CD1c-positive myeloid dendritic cell (primary cell): ENCODE results near the gene THSD7A.
A peak's percentile ranks its signal among the peaks of the same experiment; 100 is the strongest.
"Not testable (repeated sequence)": the region's sequence is repeated elsewhere in the genome, so short reads cannot be mapped to it uniquely, and the experiment has no call there.

Source experiments
- DNase-seq: peaks from one replicate; pipeline ENCODE4 v3.0.0-alpha.2; 2016; ENCODE audit errors: extremely low spot score

Gene THSD7A

GRCh38 chr7:11521964-11522499 is 310.0 kb downstream of the THSD7A start:
- DNase-seq = not testable (repeated sequence)

- DNase-seq = no peak
These were observed 314.1 kb downstream of the THSD7A start for GRCh38 chr7:11517853-11518252.

GRCh38 chr7:11516328-11516727 is 315.7 kb downstream of the THSD7A start:
- no peak for DNase-seq

- no peak for DNase-seq
These were observed 318.5 kb downstream of the THSD7A start for GRCh38 chr7:11513460-11513859.

GRCh38 chr7:11507929-11508328 is 324.1 kb downstream of the THSD7A start:
- no peak for DNase-seq

- no peak for DNase-seq
These were observed 325.6 kb downstream of the THSD7A start for GRCh38 chr7:11506417-11506816.

GRCh38 chr7:11505471-11505985 is 326.5 kb downstream of the THSD7A start:
- no peak for DNase-seq

- DNase-seq = peak; percentile 48
These were observed 339.7 kb downstream of the THSD7A start for GRCh38 chr7:11492307-11492706.

- no peak for DNase-seq
These were observed 340.2 kb downstream of the THSD7A start for GRCh38 chr7:11491811-11492210.

GRCh38 chr7:11489280-11489679 is 342.7 kb downstream of the THSD7A start:
- no peak for DNase-seq

- DNase-seq = no peak
These were observed 345.7 kb downstream of the THSD7A start for GRCh38 chr7:11486271-11486670.

GRCh38 chr7:11485636-11486035 is 346.4 kb downstream of the THSD7A start:
- DNase-seq = no peak

- no peak for DNase-seq
These were observed 351.9 kb downstream of the THSD7A start for GRCh38 chr7:11480143-11480542.

- peak; percentile 29 for DNase-seq
These were observed 353.1 kb downstream of the THSD7A start for GRCh38 chr7:11478882-11479281.

GRCh38 chr7:11478426-11478825 is 353.6 kb downstream of the THSD7A start:
- no peak for DNase-seq

- DNase-seq = no peak
These were observed 357.0 kb downstream of the THSD7A start for GRCh38 chr7:11474902-11475585.

- DNase-seq = no peak
These were observed 358.1 kb downstream of the THSD7A start for GRCh38 chr7:11473807-11474424.

GRCh38 chr7:11473220-11473619 is 358.8 kb downstream of the THSD7A start:
- no peak for DNase-seq

- no peak for DNase-seq
These were observed 359.4 kb downstream of the THSD7A start for GRCh38 chr7:11472646-11473045.

GRCh38 chr7:11471255-11471654 is 360.7 kb downstream of the THSD7A start:
- DNase-seq = no peak

- no peak for DNase-seq
These were observed 362.8 kb downstream of the THSD7A start for GRCh38 chr7:11469028-11469745.

GRCh38 chr7:11466517-11467105 is 365.4 kb downstream of the THSD7A start:
- no peak for DNase-seq
